NCI-H2227 (cell line): ENCODE measurements around the gene PPL.

Source experiments
- DNase-seq: peaks from one replicate; lab custom pipeline; 2025; ENCODE audit not compliant: unreplicated experiment; lab: John Stamatoyannopoulos, UW

PPL gene

GRCh38 chr16:4870138-4870671 is 66.7 kb downstream of the PPL start:
- no peak for DNase-seq

- DNase-seq: no peak
Measured at GRCh38 chr16:4869147-4869805, 67.7 kb downstream of the PPL start.

- no peak for DNase-seq
Measured at GRCh38 chr16:4868535-4868934, 68.4 kb downstream of the PPL start.

GRCh38 chr16:4868026-4868425 is 68.9 kb downstream of the PPL start:
- DNase-seq: no peak

- DNase-seq: no peak
Measured at GRCh38 chr16:4866586-4866985, 70.4 kb downstream of the PPL start.

GRCh38 chr16:4865231-4865860 is 71.6 kb downstream of the PPL start:
- DNase-seq: no peak

GRCh38 chr16:4864728-4865127 is 72.2 kb downstream of the PPL start:
- DNase-seq: no peak

GRCh38 chr16:4862639-4863038 is 74.3 kb downstream of the PPL start:
- no peak for DNase-seq

- no peak for DNase-seq
Measured at GRCh38 chr16:4860727-4861342, 76.1 kb downstream of the PPL start.

- DNase-seq: no peak
Measured at GRCh38 chr16:4859900-4860255, 77.1 kb downstream of the PPL start.

GRCh38 chr16:4859190-4859899 is 77.6 kb downstream of the PPL start:
- no peak for DNase-seq

GRCh38 chr16:4855804-4856203 is 81.1 kb downstream of the PPL start:
- no peak for DNase-seq

- DNase-seq: no peak
Measured at GRCh38 chr16:4855371-4855770, 81.6 kb downstream of the PPL start.

- no peak for DNase-seq
Measured at GRCh38 chr16:4852221-4852872, 84.6 kb downstream of the PPL start.

- no peak for DNase-seq
Measured at GRCh38 chr16:4850211-4850610, 86.7 kb downstream of the PPL start.

- DNase-seq: peak; percentile 21
Measured at GRCh38 chr16:4847774-4848587, 89.0 kb downstream of the PPL start.

GRCh38 chr16:4846901-4847773 is 89.8 kb downstream of the PPL start, which contains the start of the genes GLYR1 and UBN1:
Gene GLYR1 (minus strand): TSS chr16:4847288. CDS start chr16:4847265, 23 bp downstream.
Gene UBN1 (plus strand): TSS chr16:4847481. CDS start chr16:4852918, 5,437 bp downstream.
- DNase-seq: peak; percentile 99

- peak; percentile 65 for DNase-seq
Measured at GRCh38 chr16:4846503-4846900, 90.4 kb downstream of the PPL start.

- no peak for DNase-seq
Measured at GRCh38 chr16:4840984-4841383, 96.0 kb downstream of the PPL start.
